ENCODE results near the gene CNTNAP2.

The CNTNAP2 gene

GRCh38 chr7:148127374-148127773, 2010.8 kb downstream of the CNTNAP2 start:
- no peak for DNase-seq

- no peak for DNase-seq
Observed at GRCh38 chr7:148129023-148129422, 2012.4 kb downstream of the CNTNAP2 start.

- no peak for DNase-seq
Observed at GRCh38 chr7:148135116-148135515, 2018.5 kb downstream of the CNTNAP2 start.

DNA sequence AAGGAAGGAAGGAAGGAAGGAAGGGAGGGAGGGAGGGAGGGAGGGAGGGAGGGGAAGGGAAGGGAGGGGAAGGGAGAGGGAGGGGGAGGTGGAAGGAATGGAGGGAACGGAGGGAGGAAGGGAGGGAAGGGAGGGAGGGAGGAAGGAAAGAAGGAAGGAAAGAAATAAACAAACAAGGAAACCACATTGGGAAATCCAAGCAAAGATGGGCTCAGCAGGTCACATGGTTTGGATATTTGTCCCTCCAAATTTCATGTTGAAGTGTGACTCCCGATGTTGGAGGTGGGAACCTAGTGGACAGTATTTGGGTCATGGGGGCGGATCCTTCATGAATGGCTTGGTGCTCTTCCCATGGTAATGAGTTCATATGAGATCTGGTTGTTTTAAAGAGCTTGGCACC, 2019.4 kb downstream of the CNTNAP2 start:
- DNase-seq, result no peak

- peak in 9 of 51 donors; percentile 0 to 34 (median 8) for DNase-seq
Observed at GRCh38 chr7:148142660-148143248, 2026.2 kb downstream of the CNTNAP2 start.

DNA sequence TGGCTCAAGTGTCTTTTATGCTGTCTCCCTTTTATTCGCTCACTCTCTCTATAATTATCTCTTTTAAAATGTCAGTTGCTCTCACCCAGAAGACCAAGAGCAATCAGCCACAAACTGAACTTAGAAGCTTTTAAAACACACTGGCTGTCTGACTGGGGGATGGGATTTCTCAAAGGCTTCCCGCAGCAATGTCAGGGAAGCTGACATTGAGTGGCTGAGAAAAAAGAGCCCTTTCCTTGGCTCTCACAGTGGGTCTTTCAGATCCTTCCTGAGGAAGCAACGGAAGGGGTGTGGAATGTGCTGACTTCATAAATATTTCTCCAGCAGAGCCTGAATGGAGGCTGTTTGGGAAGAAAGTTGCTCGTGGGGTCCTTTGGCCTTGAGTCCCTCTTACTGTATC, 2028.2 kb downstream of the CNTNAP2 start:
- no peak for DNase-seq

DNA sequence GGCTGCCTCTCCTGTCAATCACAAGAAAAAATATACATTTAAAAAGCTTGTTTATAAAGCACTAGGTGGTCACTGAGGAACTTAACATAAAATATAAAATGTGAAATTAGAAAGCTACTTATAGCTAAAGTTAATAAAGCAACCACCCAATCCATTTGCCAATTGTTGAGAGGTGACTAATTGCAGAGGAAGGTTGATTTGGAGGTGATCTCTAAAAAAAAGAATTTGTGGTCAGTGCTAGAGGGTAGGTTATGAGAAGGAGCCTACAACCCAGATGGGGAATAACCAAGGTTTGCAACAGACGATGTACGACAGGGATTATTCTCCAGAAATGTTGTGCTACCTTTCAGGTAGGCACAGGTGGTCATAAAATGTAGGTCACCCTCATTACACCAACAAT, 2029.7 kb downstream of the CNTNAP2 start:
- no peak for DNase-seq

DNA sequence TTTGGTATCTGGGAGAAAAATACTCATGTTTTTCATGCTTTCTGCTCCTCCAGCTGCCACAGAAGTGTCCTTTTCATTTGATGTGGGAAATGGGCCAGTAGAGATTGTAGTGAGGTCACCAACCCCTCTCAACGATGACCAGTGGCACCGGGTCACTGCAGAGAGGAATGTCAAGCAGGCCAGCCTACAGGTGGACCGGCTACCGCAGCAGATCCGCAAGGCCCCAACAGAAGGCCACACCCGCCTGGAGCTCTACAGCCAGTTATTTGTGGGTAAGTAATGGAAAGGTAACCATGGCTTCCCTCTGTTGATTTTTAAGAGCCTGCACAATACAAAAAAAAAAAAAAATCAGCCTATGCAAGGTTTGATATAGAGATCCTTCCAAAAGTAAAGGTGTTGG, 2030.8 kb downstream of the CNTNAP2 start:
- DNase-seq, result no peak

DNA sequence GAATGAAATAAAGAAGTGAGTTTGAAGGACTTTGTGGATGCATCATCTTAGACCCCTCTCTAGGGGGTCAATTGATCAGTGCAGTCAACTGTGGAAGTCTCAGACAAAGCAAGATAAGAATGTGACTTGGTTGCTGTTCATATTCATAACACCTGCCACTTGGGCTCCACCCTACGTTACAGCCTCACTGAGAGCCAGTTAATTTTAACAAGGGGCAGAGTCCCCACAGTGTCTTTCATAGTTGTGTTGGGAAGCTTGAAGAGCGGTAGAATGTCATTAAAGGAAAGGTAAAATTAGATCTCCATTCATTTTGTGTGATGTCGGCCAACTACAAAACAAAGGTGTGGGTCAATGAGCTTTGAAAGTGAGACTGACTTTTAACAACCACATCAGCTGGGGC, 2031.9 kb downstream of the CNTNAP2 start:
- no peak for DNase-seq

DNA sequence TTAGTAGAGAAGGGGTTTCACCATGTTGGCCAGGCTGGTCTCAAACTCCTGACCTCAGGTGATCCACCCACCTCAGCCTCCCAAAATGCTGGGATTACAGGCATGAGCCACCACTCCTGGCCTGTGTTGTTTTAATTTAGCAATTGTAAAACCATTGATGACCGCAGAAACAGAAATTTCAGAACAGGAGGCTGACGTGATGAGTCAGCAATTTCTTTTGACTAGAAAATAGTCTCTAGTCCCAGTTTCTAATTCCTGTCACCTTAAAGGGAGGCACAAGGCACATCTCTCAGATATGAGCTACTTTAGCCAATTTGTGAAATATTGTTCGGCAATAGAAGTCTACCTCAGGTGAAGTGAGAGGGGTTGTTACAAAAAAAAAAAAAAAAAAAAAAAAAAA, 2033.1 kb downstream of the CNTNAP2 start:
- DNase-seq, result no peak

GRCh38 chr7:148151778-148152177, 2035.2 kb downstream of the CNTNAP2 start:
- no peak for DNase-seq

- DNase-seq, result peak in 5 of 51 donors; percentile 1 to 15 (median 5)
Observed at GRCh38 chr7:148153616-148154284, 2037.1 kb downstream of the CNTNAP2 start.

DNA sequence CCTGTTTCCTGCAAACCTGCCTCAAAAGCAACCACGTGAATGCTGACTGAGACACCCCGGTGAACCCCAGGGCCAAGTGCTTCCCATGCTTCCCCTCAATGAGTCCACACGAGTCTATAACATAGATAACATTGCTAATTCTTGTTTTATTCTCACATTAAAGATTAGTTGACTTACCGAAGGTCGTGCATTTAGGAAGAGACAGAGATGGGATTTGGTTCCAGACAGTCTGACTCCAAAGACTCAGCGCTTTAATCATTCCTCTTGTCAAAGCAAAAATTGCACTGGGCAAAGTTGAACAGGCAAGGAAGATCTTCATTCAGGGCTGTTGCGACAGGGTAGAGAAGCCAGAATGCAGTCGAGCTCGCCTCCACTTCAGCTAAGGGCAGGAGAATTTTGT, 2038.4 kb downstream of the CNTNAP2 start:
- no peak for DNase-seq

GRCh38 chr7:148155826-148156225, 2039.2 kb downstream of the CNTNAP2 start:
- DNase-seq, result no peak

GRCh38 chr7:148156233-148156632, 2039.6 kb downstream of the CNTNAP2 start:
- no peak for DNase-seq

DNA sequence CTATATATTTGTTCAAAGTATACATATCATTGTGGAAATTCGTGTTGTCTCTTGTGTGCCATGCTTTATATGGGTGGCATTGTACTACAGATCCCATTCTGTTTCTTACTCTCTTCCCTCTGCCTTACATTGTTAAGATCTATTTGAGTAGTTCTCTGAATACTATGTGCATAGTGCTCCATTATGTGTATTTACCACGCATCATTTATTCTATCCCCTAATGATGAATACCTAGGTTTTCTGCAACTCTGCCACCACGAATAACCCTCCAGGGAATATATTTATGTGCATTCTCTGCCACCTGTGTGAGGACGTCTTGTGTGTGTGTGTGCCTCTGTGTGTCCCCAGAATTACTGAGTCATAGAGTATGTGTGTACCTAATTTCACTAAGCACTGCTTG, 2042.7 kb downstream of the CNTNAP2 start:
- DNase-seq, result no peak

DNA sequence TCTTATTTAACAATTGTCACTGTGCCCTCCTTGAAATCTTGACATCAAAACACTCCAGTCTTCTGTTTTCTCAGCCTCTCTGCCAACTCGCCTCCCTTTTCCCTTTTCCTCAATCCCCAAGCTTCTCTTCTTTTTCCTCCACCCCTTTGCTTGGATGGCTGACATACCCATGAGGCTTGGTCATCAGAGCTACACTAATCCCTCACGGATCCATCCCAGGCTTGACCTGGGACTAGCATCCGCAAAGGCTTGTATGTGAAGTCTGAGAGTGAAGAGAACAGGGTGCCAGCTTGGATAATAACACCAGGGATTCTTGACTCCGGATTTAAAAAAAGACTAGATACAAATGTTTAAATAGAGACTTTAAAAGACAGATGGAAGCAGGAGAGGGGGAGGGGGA, 2045.2 kb downstream of the CNTNAP2 start:
- DNase-seq, result no peak

DNA sequence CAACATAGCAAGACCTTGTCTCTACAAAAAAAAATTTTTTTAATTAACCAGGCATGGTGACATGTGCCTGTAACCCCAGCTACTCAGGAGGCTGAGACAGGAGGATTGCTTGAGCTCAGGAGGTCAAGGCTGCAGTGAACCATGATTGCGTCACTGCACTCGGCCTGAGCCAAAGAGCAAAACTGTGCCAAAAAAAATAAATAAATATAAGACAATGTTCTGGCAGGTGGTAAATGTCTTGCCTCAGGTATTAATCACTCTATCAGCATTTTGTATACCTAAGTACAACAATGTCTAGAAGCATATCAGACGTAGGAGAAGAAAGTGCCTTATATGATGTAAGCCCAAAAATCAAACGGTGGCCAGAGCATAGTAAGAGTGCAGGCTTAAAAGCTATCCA, 2046.2 kb downstream of the CNTNAP2 start:
- DNase-seq, result no peak

- DNase-seq, result no peak
Observed at GRCh38 chr7:148163246-148163645, 2046.6 kb downstream of the CNTNAP2 start.

DNA sequence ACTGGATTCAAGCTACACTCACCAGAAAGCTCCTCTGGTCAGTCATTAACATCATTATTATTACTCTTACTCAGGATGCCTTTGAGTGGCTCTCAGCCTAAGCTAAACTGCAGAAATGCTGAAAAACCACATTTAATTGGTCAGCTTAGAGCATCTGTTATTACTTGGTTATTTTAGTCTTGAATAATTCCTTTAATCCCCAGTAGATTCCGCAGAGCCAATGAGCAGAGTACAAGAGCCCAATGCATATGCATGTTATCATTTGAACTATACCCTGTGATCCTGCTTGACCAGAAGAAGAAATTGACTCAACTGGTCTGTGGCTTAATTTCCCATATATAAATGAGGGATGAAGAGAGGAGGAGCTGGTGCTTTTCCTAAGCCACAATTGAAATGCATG, 2056.3 kb downstream of the CNTNAP2 start:
- DNase-seq, result no peak

- DNase-seq, result no peak
Observed at GRCh38 chr7:148173369-148173768, 2056.8 kb downstream of the CNTNAP2 start.

- no peak for DNase-seq
Observed at GRCh38 chr7:148174376-148174775, 2057.8 kb downstream of the CNTNAP2 start.

GRCh38 chr7:148175512-148175911, 2058.9 kb downstream of the CNTNAP2 start:
- DNase-seq, result no peak

DNA sequence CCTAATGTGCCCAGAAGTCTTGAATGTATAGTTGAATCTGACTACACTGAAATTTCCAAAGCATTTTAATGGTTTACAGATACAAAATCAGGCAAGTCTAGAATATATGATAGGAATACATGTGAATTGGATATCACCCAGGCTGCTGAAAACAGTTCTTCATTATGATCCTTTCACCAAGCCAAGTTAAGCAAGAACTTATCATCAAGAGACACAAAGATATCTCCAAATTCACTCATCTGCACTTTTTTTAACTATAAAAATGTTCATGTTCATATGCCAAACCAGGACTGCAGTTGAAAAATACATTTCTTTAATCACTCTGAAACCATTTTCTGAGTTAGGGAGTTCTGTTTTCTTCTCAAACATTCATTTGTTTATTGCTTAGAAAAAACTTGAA, 2061.4 kb downstream of the CNTNAP2 start:
- DNase-seq, result no peak
